Neural cell (in vitro differentiated cells): ENCODE measurements around the gene PPP1R1A. TPM values are rescaled to one million over a fixed set of nuclear protein-coding genes. Genes with fewer than 3 reads are reported as not detected.

Source experiments
- H2AFZ ChIP-seq: fragments of 200-600, 300-800 bp; sonication (generic), shearing (Covaris generic); 2 replicates; pipeline ENCODE4 v1.6.0; 2014; ENCODE audit warnings: low read depth, mild to moderate bottlenecking, antibody characterized with exemption, low read length, moderate library complexity
- H3F3A ChIP-seq: fragments of 200-600 bp; shearing (Covaris generic); 2 replicates; pipeline ENCODE4 v1.6.1; 2016; ENCODE audit warnings: mild to moderate bottlenecking, moderate library complexity, mixed read lengths, antibody characterized with exemption, low read length; ENCODE audit not compliant: insufficient read depth, poor library complexity, severe bottlenecking
- H3K27ac ChIP-seq: fragments of 200-600, 300-800 bp; sonication (generic), shearing (Covaris generic); 2 replicates; pipeline ENCODE4 v1.5.1; 2014; ENCODE audit warnings: mild to moderate bottlenecking, low read length, moderate library complexity
- H3K27me3 ChIP-seq: fragments of 300-800, 200-600 bp; sonication (generic), shearing (Covaris generic); 2 replicates; pipeline ENCODE4 v1.6.0; 2014; ENCODE audit warnings: mild to moderate bottlenecking, low read depth, low read length, moderate library complexity; ENCODE audit not compliant: insufficient read depth
- H3K36me3 ChIP-seq: fragments of 300-800, 200-600 bp; sonication (generic), shearing (Covaris generic); 2 replicates; pipeline ENCODE4 v1.5.1; 2014; ENCODE audit warnings: mild to moderate bottlenecking, antibody characterized with exemption, low read length, moderate library complexity; ENCODE audit not compliant: insufficient read depth
- H3K4me2 ChIP-seq: fragments of 300-800, 200-600 bp; sonication (generic), shearing (Covaris generic); 2 replicates; pipeline ENCODE4 v1.6.0; 2014; ENCODE audit warnings: mild to moderate bottlenecking, low read length
- H3K4me3 ChIP-seq: fragments of 300-800, 200-600 bp; sonication (generic), shearing (Covaris generic); 2 replicates; pipeline ENCODE4 v1.5.1; 2014; ENCODE audit warnings: mild to moderate bottlenecking, low read length, moderate library complexity
- H3K79me2 ChIP-seq: fragments of 200-600 bp; shearing (Covaris generic); replicated peaks from 2 replicates; pipeline ENCODE4 v1.6.0; 2014; ENCODE audit warnings: mild to moderate bottlenecking, low read length, moderate library complexity; ENCODE audit not compliant: insufficient read depth
- H3K9ac ChIP-seq: fragments of 300-800, 200-600 bp; sonication (generic), shearing (Covaris generic); 2 replicates; pipeline ENCODE4 v1.6.1; 2016; ENCODE audit warnings: mild to moderate bottlenecking, low read length, mixed read lengths
- H3K9me2 ChIP-seq: fragments of 200-600 bp; shearing (Covaris generic); 2 replicates; pipeline ENCODE4 v1.6.1; 2016; ENCODE audit warnings: mild to moderate bottlenecking, low read length, mixed read lengths; ENCODE audit not compliant: insufficient read depth
- H3K9me3 ChIP-seq: fragments of 200-600, 300-800 bp; sonication (generic), shearing (Covaris generic); 2 replicates; pipeline ENCODE4 v1.6.1; 2016; ENCODE audit warnings: mild to moderate bottlenecking, mixed run types, low read length, moderate library complexity, mixed read lengths
- H4K20me1 ChIP-seq: fragments of 200-600 bp; shearing (Covaris generic); 2 replicates; pipeline ENCODE4 v1.6.1; 2016; ENCODE audit warnings: mild to moderate bottlenecking, mixed run types; ENCODE audit not compliant: insufficient read depth
- EP300 ChIP-seq: fragments of 450-650 bp; conservative IDR thresholded peaks from 2 replicates; pipeline ENCODE4 v1.6.1; 2014; ENCODE audit warnings: antibody characterized with exemption, mild to moderate bottlenecking, moderate library complexity; ENCODE audit not compliant: poor library complexity, severe bottlenecking
- EZH2 ChIP-seq: fragments of 200-600, 300-800 bp; shearing (Covaris generic), sonication (generic); IDR thresholded peaks from 2 replicates; pipeline ENCODE4 v1.6.1; 2014; ENCODE audit warnings: antibody characterized with exemption, low read length, borderline replicate concordance, mild to moderate bottlenecking; ENCODE audit not compliant: insufficient read depth, poor library complexity, severe bottlenecking
- MXI1 ChIP-seq: fragments of 450-650 bp; conservative IDR thresholded peaks from 2 replicates; pipeline ENCODE4 v1.6.1; 2014; ENCODE audit warnings: antibody characterized with exemption, mild to moderate bottlenecking; ENCODE audit not compliant: poor library complexity, severe bottlenecking
- POLR2AphosphoS5 ChIP-seq: IDR thresholded peaks from 2 replicates; pipeline ENCODE4 v1.6.1; 2012
- RAD21 ChIP-seq: fragments of 450-650 bp; conservative IDR thresholded peaks from 2 replicates; pipeline ENCODE4 v1.6.1; 2014; ENCODE audit warnings: antibody characterized with exemption, mild to moderate bottlenecking, moderate library complexity
- SMC3 ChIP-seq: fragments of 450-650 bp; conservative IDR thresholded peaks from 2 replicates; pipeline ENCODE4 v1.6.1; 2014; ENCODE audit warnings: antibody characterized with exemption, mild to moderate bottlenecking, moderate library complexity; ENCODE audit not compliant: poor library complexity
- TAF1 ChIP-seq: IDR thresholded peaks from 2 replicates; pipeline ENCODE4 v1.6.1; 2012; ENCODE audit warnings: low read depth
- polyA plus RNA-seq: library from polyadenylated mRNA; depleted of rRNA; stranded (reverse); fragments of >200 nt; gene quantifications from 2 replicates; pipeline ENCODE4 v1.2.3, GENCODE V29; 2014
- TF ChIP-seq, protein P1 (sequence below): fragments of 450-650 bp; IDR thresholded peaks from 2 replicates; pipeline ENCODE4 v1.5.1; 2014; ENCODE audit warnings: antibody characterized with exemption, mild to moderate bottlenecking, moderate library complexity; ENCODE audit not compliant: poor library complexity, severe bottlenecking
- TF ChIP-seq, protein P2 (sequence below): IDR thresholded peaks from 2 replicates; pipeline ENCODE4 v1.6.1; 2012; ENCODE audit warnings: borderline replicate concordance

Gene PPP1R1A
- polyA plus RNA-seq, 1 donor from 2014 or later = 28.9 TPM

DNA sequence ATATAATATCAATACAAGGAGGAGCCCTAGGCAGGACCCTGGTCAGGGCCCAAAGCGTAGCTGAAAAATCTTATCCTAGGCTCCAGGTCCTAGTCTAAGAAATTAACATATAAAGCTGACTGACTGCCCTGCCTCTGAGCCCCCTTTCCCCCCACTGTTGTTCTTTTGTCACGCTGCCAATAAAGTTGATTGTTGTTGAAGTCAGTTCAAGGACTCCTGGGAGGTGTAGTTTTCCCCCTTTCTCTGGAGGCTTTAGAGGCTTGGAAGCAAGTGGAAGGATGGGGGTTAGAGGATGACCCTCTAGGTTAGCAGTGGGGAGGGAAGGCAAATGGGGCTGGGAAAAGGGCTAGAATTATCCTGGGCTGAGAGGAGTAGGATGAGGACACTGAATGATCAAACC is 3.2 kb downstream of the PPP1R1A start:
- Histone ChIP-seq H3K9me2 (no peaks in the 10 kb centered on the region), H3K4me2 (no peak overlapping the region), H3F3A (no peaks in the 10 kb centered on the region), H3K27ac (no peak overlapping the region), H4K20me1 (no peaks in the 10 kb centered on the region), H3K4me3 (no peak overlapping the region), H3K36me3 (no peaks in the 10 kb centered on the region), H2AFZ (no peak overlapping the region), H3K9me3 (no peaks in the 10 kb centered on the region), H3K79me2 (no peaks in the 10 kb centered on the region), H3K9ac (no peak overlapping the region), H3K27me3 (no peaks in the 10 kb centered on the region)
- TF ChIP-seq SMC3 = no peak
- no peak for TF ChIP-seq TAF1
- TF ChIP-seq POLR2AphosphoS5 = no peak
- no peak for TF ChIP-seq RAD21
- TF ChIP-seq EZH2 = no peak
- TF ChIP-seq, protein P1, sequence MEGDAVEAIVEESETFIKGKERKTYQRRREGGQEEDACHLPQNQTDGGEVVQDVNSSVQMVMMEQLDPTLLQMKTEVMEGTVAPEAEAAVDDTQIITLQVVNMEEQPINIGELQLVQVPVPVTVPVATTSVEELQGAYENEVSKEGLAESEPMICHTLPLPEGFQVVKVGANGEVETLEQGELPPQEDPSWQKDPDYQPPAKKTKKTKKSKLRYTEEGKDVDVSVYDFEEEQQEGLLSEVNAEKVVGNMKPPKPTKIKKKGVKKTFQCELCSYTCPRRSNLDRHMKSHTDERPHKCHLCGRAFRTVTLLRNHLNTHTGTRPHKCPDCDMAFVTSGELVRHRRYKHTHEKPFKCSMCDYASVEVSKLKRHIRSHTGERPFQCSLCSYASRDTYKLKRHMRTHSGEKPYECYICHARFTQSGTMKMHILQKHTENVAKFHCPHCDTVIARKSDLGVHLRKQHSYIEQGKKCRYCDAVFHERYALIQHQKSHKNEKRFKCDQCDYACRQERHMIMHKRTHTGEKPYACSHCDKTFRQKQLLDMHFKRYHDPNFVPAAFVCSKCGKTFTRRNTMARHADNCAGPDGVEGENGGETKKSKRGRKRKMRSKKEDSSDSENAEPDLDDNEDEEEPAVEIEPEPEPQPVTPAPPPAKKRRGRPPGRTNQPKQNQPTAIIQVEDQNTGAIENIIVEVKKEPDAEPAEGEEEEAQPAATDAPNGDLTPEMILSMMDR = no peak
- TF ChIP-seq MXI1 = no peak
- no peak for TF ChIP-seq EP300
- TF ChIP-seq, protein P2, sequence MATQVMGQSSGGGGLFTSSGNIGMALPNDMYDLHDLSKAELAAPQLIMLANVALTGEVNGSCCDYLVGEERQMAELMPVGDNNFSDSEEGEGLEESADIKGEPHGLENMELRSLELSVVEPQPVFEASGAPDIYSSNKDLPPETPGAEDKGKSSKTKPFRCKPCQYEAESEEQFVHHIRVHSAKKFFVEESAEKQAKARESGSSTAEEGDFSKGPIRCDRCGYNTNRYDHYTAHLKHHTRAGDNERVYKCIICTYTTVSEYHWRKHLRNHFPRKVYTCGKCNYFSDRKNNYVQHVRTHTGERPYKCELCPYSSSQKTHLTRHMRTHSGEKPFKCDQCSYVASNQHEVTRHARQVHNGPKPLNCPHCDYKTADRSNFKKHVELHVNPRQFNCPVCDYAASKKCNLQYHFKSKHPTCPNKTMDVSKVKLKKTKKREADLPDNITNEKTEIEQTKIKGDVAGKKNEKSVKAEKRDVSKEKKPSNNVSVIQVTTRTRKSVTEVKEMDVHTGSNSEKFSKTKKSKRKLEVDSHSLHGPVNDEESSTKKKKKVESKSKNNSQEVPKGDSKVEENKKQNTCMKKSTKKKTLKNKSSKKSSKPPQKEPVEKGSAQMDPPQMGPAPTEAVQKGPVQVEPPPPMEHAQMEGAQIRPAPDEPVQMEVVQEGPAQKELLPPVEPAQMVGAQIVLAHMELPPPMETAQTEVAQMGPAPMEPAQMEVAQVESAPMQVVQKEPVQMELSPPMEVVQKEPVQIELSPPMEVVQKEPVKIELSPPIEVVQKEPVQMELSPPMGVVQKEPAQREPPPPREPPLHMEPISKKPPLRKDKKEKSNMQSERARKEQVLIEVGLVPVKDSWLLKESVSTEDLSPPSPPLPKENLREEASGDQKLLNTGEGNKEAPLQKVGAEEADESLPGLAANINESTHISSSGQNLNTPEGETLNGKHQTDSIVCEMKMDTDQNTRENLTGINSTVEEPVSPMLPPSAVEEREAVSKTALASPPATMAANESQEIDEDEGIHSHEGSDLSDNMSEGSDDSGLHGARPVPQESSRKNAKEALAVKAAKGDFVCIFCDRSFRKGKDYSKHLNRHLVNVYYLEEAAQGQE = no peak

DNA sequence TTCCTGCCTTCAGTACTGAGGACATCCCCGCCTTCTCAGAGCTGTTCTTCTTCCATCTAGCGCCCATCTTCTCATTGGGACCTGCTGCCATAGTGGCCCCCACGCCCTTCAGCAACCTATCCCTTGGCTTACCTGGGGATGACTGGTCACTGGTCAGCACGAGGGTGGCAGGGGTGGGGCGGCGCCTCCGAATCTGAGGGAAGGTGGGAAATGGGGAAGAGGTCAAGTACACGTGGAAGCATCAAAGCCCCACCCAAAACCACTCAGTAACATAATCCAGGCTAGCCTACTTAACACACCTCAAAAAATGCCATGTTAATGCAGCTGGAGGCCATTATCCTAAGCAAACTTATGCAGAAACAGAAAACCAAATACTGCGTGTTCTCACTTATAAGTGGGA is 4.3 kb downstream of the PPP1R1A start:
- TF ChIP-seq RAD21 (no peak), MXI1 (no peak), POLR2AphosphoS5 (no peak), EZH2 (no peak), SMC3 (no peak), EP300 (no peak), TAF1 (no peak)
- TF ChIP-seq, protein P1 = no peak
- TF ChIP-seq, protein P2 = no peak
- H2AFZ ChIP-seq = no peak overlapping the region
- H3K36me3 ChIP-seq = no peaks in the 10 kb centered on the region
- no peaks in the 10 kb centered on the region for H3K9me2 ChIP-seq
- H3K79me2 ChIP-seq = no peaks in the 10 kb centered on the region
- no peak overlapping the region for H3K27ac ChIP-seq
- H3K4me3 ChIP-seq = no peak overlapping the region
- no peaks in the 10 kb centered on the region for H3K27me3 ChIP-seq
- no peaks in the 10 kb centered on the region for H4K20me1 ChIP-seq
- H3K9ac ChIP-seq = no peak overlapping the region
- no peaks in the 10 kb centered on the region for H3K9me3 ChIP-seq
- H3F3A ChIP-seq = no peaks in the 10 kb centered on the region
- no peak overlapping the region for H3K4me2 ChIP-seq
